ENCODE results near the gene GABRR2. TPM values are rescaled to one million over a fixed set of nuclear protein-coding genes. Genes with fewer than 3 reads are reported as not detected.

The GABRR2 gene
- total and polyA plus RNA-seq, 2 donors = 0.42 to 0.78 TPM

GRCh38 chr6:89353702-89354392 lies 38.7 kb upstream of the GABRR2 start:
- Histone ChIP-seq H3K4me1 (ENCODE audit: control insufficient read depth in 2 of 2, insufficient read depth in 2 of 2, low read length in 2 of 2) (peaks cover 30 to 44% of the 10 kb centered on the region in 2 donors), H3K27ac (ENCODE audit: low read depth in 1 of 2, low read length in 1 of 2) (peak overlapping the region; percentile 86 to 97), H3K27me3 (ENCODE audit: control insufficient read depth in 2 of 2, insufficient read depth in 1 of 2, low read length in 1 of 2) (no peaks in the 10 kb centered on the region), H3K9me3 (ENCODE audit: control insufficient read depth in 2 of 2, insufficient read depth in 1 of 2, low read length in 1 of 2) (no peaks in the 10 kb centered on the region), H3K4me3 (ENCODE audit: low read length in 2 of 2) (peak overlapping the region; percentile 64 to 96), H3K36me3 (ENCODE audit: control insufficient read depth in 2 of 2, insufficient read depth in 2 of 2, low read length in 1 of 2) (no peaks in the 10 kb centered on the region)
- peak in 1 of 9 donors; percentile 67 for DNase-seq (ENCODE audit: low read depth in 6 of 9, low spot score in 9 of 9)
- 43% methylated on average over 2 of the region's 2 CpGs for WGBS

GRCh38 chr6:89353118-89353556 lies 38.0 kb upstream of the GABRR2 start:
- DNase-seq (ENCODE audit: low read depth in 6 of 9, low spot score in 9 of 9) = no peak
- 35% methylated on average over 27 of the region's 27 CpGs for WGBS
- H3K27me3 ChIP-seq (ENCODE audit: control insufficient read depth in 2 of 2, insufficient read depth in 1 of 2, low read length in 1 of 2) = no peaks in the 10 kb centered on the region
- peak overlapping the region; percentile 64 to 96 for H3K4me3 ChIP-seq (ENCODE audit: low read length in 2 of 2)
- peak overlapping the region; percentile 86 to 97 for H3K27ac ChIP-seq (ENCODE audit: low read depth in 1 of 2, low read length in 1 of 2)
- no peaks in the 10 kb centered on the region for H3K36me3 ChIP-seq (ENCODE audit: control insufficient read depth in 2 of 2, insufficient read depth in 2 of 2, low read length in 1 of 2)
- H3K9me3 ChIP-seq (ENCODE audit: control insufficient read depth in 2 of 2, insufficient read depth in 1 of 2, low read length in 1 of 2) = no peaks in the 10 kb centered on the region
- H3K4me1 ChIP-seq (ENCODE audit: control insufficient read depth in 2 of 2, insufficient read depth in 2 of 2, low read length in 2 of 2) = peaks cover 30 to 48% of the 10 kb centered on the region in 2 donors

GRCh38 chr6:89352278-89353117 lies 37.4 kb upstream of the GABRR2 start, which contains the start of gene UBE2J1:
TSS of gene UBE2J1 (minus strand) at chr6:89352722. CDS start at chr6:89352569, 153 bp downstream.
- Histone ChIP-seq H3K36me3 (ENCODE audit: control insufficient read depth in 2 of 2, insufficient read depth in 2 of 2, low read length in 1 of 2) (no peaks in the 10 kb centered on the region), H3K27me3 (ENCODE audit: control insufficient read depth in 2 of 2, insufficient read depth in 1 of 2, low read length in 1 of 2) (no peaks in the 10 kb centered on the region), H3K4me3 (ENCODE audit: low read length in 2 of 2) (peak within 1 kb of the TSS; percentile 64 to 96), H3K27ac (ENCODE audit: low read depth in 1 of 2, low read length in 1 of 2) (peak within 1 kb of the TSS; percentile 86 to 97), H3K4me1 (ENCODE audit: control insufficient read depth in 2 of 2, insufficient read depth in 2 of 2, low read length in 2 of 2) (peaks cover 28 to 48% of the 10 kb centered on the region in 2 donors), H3K9me3 (ENCODE audit: control insufficient read depth in 2 of 2, insufficient read depth in 1 of 2, low read length in 1 of 2) (no peaks in the 10 kb centered on the region)
- DNase-seq (ENCODE audit: low read depth in 6 of 9, low spot score in 9 of 9) = peak in 3 of 9 donors; percentile 65 to 81 (median 70)
- WGBS = under 1% methylated on average over 102 of the region's 102 CpGs

GRCh38 chr6:89351671-89352277 lies 36.7 kb upstream of the GABRR2 start:
- under 1% methylated on average over 12 of the region's 12 CpGs for WGBS
- peak overlapping the region; percentile 64 to 96 for H3K4me3 ChIP-seq (ENCODE audit: low read length in 2 of 2)
- H3K27ac ChIP-seq (ENCODE audit: low read depth in 1 of 2, low read length in 1 of 2) = peak overlapping the region; percentile 86 to 97
- peaks cover 30 to 46% of the 10 kb centered on the region in 2 donors for H3K4me1 ChIP-seq (ENCODE audit: control insufficient read depth in 2 of 2, insufficient read depth in 2 of 2, low read length in 2 of 2)
- H3K36me3 ChIP-seq (ENCODE audit: control insufficient read depth in 2 of 2, insufficient read depth in 2 of 2, low read length in 1 of 2) = no peaks in the 10 kb centered on the region
- H3K27me3 ChIP-seq (ENCODE audit: control insufficient read depth in 2 of 2, insufficient read depth in 1 of 2, low read length in 1 of 2) = no peaks in the 10 kb centered on the region
- DNase-seq (ENCODE audit: low read depth in 6 of 9, low spot score in 9 of 9) = peak in 1 of 9 donors; percentile 63
- no peaks in the 10 kb centered on the region for H3K9me3 ChIP-seq (ENCODE audit: control insufficient read depth in 2 of 2, insufficient read depth in 1 of 2, low read length in 1 of 2)

- peak overlapping the region; percentile 84 to 86 for H3K27ac ChIP-seq (ENCODE audit: low read depth in 1 of 2, low read length in 1 of 2)
- peaks cover 29 to 43% of the 10 kb centered on the region in 2 donors for H3K4me1 ChIP-seq (ENCODE audit: control insufficient read depth in 2 of 2, insufficient read depth in 2 of 2, low read length in 2 of 2)
Observed at GRCh38 chr6:89350281-89350966, 35.3 kb upstream of the GABRR2 start.

GRCh38 chr6:89348372-89348771 lies 33.3 kb upstream of the GABRR2 start:
- Histone ChIP-seq H3K36me3 (ENCODE audit: control insufficient read depth in 2 of 2, insufficient read depth in 2 of 2, low read length in 1 of 2) (no peaks in the 10 kb centered on the region), H3K27ac (ENCODE audit: low read depth in 1 of 2, low read length in 1 of 2) (peak overlapping the region in 1 of 2 donors; percentile 39), H3K9me3 (ENCODE audit: control insufficient read depth in 2 of 2, insufficient read depth in 1 of 2, low read length in 1 of 2) (no peaks in the 10 kb centered on the region), H3K4me1 (ENCODE audit: control insufficient read depth in 2 of 2, insufficient read depth in 2 of 2, low read length in 2 of 2) (peaks cover 21 to 35% of the 10 kb centered on the region in 2 donors), H3K4me3 (ENCODE audit: low read length in 2 of 2) (no peak overlapping the region), H3K27me3 (ENCODE audit: control insufficient read depth in 2 of 2, insufficient read depth in 1 of 2, low read length in 1 of 2) (no peaks in the 10 kb centered on the region)
- no peak for DNase-seq (ENCODE audit: low read depth in 6 of 9, low spot score in 9 of 9)
- 100% methylated on average over 1 of the region's 1 CpG for WGBS

More at GRCh38 chr6:89350281-89350966, 35.3 kb upstream of the GABRR2 start:
- no peaks in the 10 kb centered on the region for H3K27me3 ChIP-seq (ENCODE audit: control insufficient read depth in 2 of 2, insufficient read depth in 1 of 2, low read length in 1 of 2)
- 5% methylated on average over 4 of the region's 4 CpGs for WGBS
- H3K4me3 ChIP-seq (ENCODE audit: low read length in 2 of 2) = peak overlapping the region; percentile 64 to 96
- DNase-seq (ENCODE audit: low read depth in 6 of 9, low spot score in 9 of 9) = peak in 4 of 9 donors; percentile 58 to 86 (median 70)
- H3K9me3 ChIP-seq (ENCODE audit: control insufficient read depth in 2 of 2, insufficient read depth in 1 of 2, low read length in 1 of 2) = no peaks in the 10 kb centered on the region
- no peaks in the 10 kb centered on the region for H3K36me3 ChIP-seq (ENCODE audit: control insufficient read depth in 2 of 2, insufficient read depth in 2 of 2, low read length in 1 of 2)

- H3K9me3 ChIP-seq (ENCODE audit: control insufficient read depth in 2 of 2, insufficient read depth in 1 of 2, low read length in 1 of 2) = no peaks in the 10 kb centered on the region
- WGBS = 92% methylated on average over 2 of the region's 2 CpGs
- H3K36me3 ChIP-seq (ENCODE audit: control insufficient read depth in 2 of 2, insufficient read depth in 2 of 2, low read length in 1 of 2) = no peaks in the 10 kb centered on the region
- H3K4me1 ChIP-seq (ENCODE audit: control insufficient read depth in 2 of 2, insufficient read depth in 2 of 2, low read length in 2 of 2) = peaks cover 18 to 31% of the 10 kb centered on the region in 2 donors
- H3K27ac ChIP-seq (ENCODE audit: low read depth in 1 of 2, low read length in 1 of 2) = peak overlapping the region in 1 of 2 donors; percentile 39
- DNase-seq (ENCODE audit: low read depth in 6 of 9, low spot score in 9 of 9) = no peak
- H3K27me3 ChIP-seq (ENCODE audit: control insufficient read depth in 2 of 2, insufficient read depth in 1 of 2, low read length in 1 of 2) = no peaks in the 10 kb centered on the region
- no peak overlapping the region for H3K4me3 ChIP-seq (ENCODE audit: low read length in 2 of 2)
Observed at GRCh38 chr6:89347825-89348224, 32.7 kb upstream of the GABRR2 start.

- Histone ChIP-seq H3K27ac (ENCODE audit: low read depth in 1 of 2, low read length in 1 of 2) (no peak overlapping the region), H3K4me1 (ENCODE audit: control insufficient read depth in 2 of 2, insufficient read depth in 2 of 2, low read length in 2 of 2) (peaks cover 18 to 31% of the 10 kb centered on the region in 2 donors)
- WGBS = 93% methylated on average over 4 of the region's 4 CpGs
Observed at GRCh38 chr6:89346433-89346832, 31.3 kb upstream of the GABRR2 start.

More at GRCh38 chr6:89346433-89346832, 31.3 kb upstream of the GABRR2 start:
- DNase-seq (ENCODE audit: low read depth in 6 of 9, low spot score in 9 of 9) = no peak
- Histone ChIP-seq H3K9me3 (ENCODE audit: control insufficient read depth in 2 of 2, insufficient read depth in 1 of 2, low read length in 1 of 2) (no peaks in the 10 kb centered on the region), H3K36me3 (ENCODE audit: control insufficient read depth in 2 of 2, insufficient read depth in 2 of 2, low read length in 1 of 2) (peaks cover 5 to 8% of the 10 kb centered on the region in 2 donors), H3K4me3 (ENCODE audit: low read length in 2 of 2) (no peak overlapping the region), H3K27me3 (ENCODE audit: control insufficient read depth in 2 of 2, insufficient read depth in 1 of 2, low read length in 1 of 2) (no peaks in the 10 kb centered on the region)

All from thymus (tissue), 11 donors.